IPS-11a (cell line): ENCODE data around the gene HAUS3.

Source experiments
- H3K4me3 ChIP-seq: one replicate; pipeline ENCODE4 v1.5.1; 2013; ENCODE audit warnings: low read depth, low read length, control low read depth

HAUS3 gene

DNA sequence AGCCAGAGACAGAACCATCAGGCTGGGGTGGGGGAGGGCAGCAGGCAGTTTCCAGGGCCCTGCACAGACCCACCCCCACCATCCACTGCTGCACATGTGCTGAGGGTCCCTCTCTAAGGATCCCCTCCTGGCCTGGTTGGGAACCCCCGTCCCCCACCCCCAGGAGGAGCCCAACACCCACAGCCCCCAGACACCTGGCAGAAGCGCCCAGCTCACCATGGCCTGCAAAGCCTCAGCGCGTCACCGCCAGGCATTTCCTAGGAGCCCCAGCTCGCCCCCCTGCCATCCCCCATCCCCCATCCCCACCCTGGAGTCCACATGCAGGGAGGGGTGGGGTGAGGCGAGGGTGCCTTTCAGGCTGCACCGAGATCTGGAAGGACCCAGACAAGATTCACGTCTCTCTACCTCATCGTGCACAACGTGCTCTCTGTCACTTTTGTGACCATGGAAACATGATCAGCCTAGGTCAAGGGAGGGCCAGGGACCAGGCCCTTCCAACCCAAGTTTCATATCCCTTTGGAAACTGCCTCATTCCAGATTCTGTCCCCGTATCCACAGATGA, 10.7 kb upstream of the HAUS3 start:
- no peak overlapping the region for H3K4me3 ChIP-seq

- no peak overlapping the region for H3K4me3 ChIP-seq
Measured at GRCh38 chr4:2251795-2252529, 10.0 kb upstream of the HAUS3 start.

DNA sequence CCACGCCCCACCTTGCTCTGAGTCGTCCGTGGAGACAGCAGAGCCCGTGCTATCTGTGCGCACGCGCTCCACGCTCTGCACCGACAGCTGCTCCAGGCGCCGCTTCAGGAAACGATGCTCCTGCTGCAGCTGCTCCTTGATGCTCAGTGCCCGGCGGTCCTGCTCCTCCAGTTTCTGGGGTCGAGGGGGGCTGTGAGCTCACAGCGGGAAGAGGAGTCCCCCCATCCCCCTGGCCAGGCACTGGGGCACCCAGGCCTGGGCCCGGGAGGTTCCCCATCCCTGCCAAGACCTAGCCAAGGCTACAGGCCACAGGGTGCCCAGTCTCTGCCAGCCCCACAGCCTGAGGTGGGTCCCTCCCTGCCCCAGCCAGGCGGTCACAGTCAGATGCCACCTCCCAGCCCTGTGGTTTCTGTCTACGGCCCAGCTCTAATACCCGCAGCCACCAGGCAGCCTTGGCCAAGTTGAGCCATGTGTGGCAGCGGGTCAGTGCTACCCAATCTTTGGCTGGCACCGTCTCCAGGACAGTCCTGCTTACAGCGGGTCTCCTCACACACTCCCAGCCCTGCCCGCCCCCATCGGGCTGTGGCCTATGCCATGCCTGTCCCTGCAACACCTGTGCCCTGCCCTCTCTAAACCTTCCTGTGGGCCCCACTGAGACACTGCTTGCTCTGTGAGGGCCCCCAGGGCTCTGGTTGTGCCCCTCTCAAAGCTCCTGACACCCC, 9.3 kb upstream of the HAUS3 start:
- no peak overlapping the region for H3K4me3 ChIP-seq

- no peak overlapping the region for H3K4me3 ChIP-seq
Measured at GRCh38 chr4:2250357-2251072, 8.6 kb upstream of the HAUS3 start.

GRCh38 chr4:2249526-2250356, 7.8 kb upstream of the HAUS3 start:
- H3K4me3 ChIP-seq: no peak overlapping the region

GRCh38 chr4:2248821-2249261, 6.9 kb upstream of the HAUS3 start:
- no peak overlapping the region for H3K4me3 ChIP-seq

- H3K4me3 ChIP-seq: no peak overlapping the region
Measured at GRCh38 chr4:2248044-2248780, 6.3 kb upstream of the HAUS3 start.

DNA sequence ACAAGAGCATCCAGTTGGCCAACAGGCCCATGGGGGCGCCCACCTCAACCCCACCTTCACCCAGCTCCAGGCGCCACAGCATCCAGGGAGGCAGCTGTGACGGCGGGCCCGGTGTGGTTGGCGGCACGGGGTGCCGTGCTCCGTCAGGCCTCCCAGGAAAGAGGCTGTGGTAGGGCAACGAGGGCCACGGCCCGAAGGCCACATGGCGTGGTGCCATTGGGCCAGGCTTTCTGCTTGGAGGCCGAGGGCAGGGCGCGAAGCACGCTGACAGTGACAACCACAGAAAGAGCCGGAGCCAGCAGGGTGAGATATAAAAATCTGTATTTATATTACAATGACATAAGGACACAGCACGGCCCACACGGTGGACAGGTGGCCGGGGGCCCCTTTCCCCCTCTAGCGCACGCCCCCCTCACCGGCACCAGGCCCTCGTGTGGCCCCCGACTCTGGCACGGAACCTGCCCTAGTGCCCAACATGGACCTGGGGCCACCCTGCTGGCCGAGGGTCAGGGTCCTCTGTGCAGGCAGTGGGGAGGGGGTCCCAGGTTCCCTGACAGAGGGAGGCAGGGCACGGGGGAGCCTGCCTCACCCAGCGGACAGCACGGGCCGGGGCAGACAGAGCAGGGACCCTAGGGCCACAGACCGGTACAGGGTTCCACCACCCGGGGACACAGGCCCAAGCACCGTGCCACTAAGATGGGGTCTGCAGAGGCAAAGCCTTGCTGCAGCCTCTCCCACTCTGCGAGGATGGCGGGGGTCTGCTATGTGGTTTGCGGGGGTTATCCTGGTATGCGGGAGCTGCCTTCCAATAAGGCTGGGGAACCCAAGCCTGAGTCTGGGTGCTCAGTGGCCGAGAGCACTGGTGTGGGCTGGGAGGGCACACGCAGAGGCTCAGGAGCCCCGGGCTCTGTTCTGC, 5.5 kb upstream of the HAUS3 start:
- H3K4me3 ChIP-seq: no peak overlapping the region

DNA sequence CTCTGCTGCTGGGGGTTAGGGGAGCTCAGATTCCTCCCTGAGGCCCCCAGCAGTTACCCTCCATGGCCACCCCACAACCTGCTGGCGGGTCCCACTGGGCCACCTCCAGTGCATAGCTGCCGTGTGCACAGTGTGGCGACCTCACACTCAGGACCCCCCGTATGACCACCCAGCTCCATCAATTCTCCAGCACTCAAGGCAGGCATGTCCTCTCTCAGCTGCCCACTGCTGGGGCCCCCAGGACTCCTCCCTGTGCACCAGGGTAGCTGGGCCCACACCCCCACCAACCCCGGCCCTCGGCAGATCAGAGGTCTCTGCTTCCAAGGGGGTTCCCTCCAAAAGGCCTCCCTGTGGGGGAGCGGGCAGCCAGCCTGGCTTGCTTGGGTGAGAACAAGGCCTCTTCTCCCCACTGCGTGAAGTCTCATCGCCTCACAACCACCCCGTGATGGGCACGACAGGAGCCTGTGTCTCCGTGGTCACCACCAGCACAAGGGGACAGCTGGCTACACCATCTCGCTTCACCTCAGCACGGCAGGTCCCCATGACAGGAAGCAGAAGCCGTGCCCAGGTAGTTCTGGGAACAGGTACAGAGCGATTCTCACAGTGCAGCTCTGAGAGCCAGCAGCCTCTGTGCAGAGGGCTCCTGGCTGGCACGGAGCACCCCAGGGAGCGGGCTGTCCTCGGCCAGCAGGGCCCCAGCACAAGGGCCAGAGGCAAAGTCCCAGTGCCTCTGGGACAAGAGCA, 4.6 kb upstream of the HAUS3 start:
- H3K4me3 ChIP-seq: no peak overlapping the region

- no peak overlapping the region for H3K4me3 ChIP-seq
Measured at GRCh38 chr4:2245787-2246275, 3.9 kb upstream of the HAUS3 start.

DNA sequence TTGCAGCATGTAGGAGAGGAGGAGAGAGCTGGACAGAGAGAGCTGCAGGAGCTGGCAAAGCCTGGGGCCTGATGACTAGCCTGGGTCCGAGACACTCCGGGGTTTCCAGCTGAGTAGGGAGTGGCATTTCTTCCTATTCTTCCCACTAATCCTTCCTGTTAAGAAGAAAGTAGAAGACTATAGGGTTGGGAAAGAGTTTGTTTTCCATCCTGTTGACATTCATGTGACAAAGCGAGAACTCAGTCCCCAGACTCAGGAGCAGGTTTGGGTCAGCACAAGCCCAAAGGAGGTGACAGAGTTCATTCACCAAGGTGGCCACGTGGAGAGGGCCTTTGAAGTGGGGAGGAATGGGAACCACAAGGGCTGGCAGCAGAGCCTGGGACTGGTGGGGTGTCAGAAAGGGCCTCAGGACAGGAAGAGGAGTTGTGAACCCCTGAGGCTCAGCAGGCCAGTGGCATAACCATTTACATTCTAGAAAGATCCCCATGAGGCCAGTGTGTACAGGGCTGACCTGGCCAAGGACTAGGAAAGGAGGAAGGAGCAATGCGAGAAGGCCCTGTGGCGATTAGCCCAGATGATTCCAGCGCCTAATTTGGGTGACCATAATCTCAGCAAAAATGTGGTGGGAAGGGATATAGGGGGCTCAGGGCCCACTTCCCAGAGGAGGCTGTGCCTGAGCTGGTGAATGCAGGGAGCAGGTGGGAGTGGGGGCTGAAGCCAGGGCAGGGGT, 3.3 kb upstream of the HAUS3 start:
- H3K4me3 ChIP-seq: no peak overlapping the region

DNA sequence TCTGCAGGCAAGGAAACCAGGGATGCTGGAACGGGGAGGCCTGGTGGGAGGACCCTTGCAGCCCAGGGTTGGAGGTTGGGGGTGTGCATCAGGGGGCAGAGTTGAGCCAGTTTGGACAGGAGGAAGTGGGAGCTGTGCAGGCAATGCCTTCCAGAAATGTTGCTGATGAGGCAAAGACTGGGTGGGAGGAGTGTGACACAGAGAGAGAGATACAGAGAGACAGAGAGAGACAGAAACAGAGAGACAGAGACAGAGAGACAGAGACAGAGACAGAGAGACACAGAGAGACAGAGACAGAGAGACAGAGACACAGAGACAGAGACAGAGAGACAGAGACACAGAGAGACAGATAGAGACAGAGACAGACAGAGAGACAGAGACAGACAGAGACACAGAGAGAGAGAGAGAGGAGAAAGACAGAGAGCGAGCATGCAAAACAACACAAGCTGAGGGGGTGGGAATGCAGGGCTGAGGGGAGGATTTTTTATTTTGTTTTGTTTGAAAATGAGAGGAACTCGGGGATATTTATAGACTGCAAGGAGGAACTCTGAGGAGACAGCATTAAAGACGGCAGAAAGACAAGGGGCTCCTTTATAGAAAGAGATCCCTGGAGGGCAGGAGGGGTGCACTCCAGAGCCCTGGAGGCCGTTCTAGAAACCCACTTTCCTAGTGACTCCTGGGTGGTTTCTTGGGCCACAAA, 1.9 kb upstream of the HAUS3 start:
- H3K4me3 ChIP-seq: no peak overlapping the region

GRCh38 chr4:2241003-2241402, 918 bp downstream of the HAUS3 start:
- H3K4me3 ChIP-seq: peak overlapping the region; percentile 62

DNA sequence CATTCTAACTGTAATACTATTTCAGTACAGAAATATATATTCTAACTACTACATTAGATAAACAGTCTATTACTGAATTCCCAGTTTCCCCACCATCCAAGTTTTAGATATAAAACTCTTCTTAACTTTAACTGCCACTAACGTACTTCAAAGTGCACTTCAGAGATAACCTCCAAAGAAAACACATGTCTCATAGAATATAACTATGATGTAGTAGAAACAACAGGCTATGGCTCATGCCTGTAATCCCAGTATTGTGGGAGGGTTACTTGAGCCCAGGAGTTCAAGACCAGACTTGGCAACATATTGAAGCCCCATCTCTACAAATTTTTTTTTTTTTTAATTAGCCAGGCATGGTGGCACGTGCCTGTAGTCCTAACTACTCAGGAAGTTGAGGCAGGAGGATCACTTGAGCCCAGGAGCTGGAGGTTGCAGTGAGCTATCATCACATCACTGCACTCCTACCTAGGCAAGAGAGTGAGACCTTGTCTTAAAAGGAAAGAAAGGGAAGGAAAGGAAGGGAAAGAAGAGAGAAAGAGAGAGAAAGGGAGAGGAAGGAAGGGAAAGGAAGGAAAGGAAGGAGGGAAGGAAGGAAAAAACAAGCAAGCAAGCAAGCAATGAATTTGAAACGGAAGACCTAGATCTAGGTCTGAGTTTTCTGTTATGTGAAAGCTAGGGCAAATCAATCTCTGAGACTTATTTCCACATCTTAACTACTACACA, 4.8 kb downstream of the HAUS3 start:
- no peak overlapping the region for H3K4me3 ChIP-seq

DNA sequence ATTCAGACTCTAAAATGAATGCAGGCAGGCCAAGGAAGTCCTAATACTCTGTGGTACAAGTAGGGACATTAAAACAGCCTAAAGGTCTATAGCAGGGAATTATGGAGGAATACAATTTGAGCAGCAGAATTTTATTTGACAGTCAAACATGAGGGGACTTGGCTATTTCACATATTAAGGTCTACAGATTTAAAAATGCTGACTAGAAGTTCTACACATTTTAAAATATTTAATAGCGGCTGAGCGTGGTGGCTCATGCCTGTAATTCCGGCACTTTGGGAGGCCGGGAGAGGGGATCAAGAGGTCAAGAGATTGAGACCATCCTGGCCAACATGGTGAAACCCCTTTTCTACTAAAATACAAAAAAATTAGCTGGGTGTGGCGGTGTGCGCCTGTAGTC, 10.8 kb downstream of the HAUS3 start:
- no peak overlapping the region for H3K4me3 ChIP-seq

- no peak overlapping the region for H3K4me3 ChIP-seq
Measured at GRCh38 chr4:2226261-2226660, 15.7 kb downstream of the HAUS3 start.
